GM21515 (cell line): ENCODE data around the gene DGCR2.
"Not testable (repeated sequence)": the region's sequence is repeated elsewhere in the genome, so short reads cannot be mapped to it uniquely, and the experiment has no call there.

Source experiments
- ATAC-seq: cut with Tn5 transposase; IDR thresholded peaks from one replicate; pipeline ENCODE4 v1.9.1; 2021; ENCODE audit not compliant: unreplicated experiment

DGCR2 gene

GRCh38 chr22:19084586-19084985 is 37.6 kb downstream of the DGCR2 start:
- ATAC-seq = not testable (repeated sequence)

DNA sequence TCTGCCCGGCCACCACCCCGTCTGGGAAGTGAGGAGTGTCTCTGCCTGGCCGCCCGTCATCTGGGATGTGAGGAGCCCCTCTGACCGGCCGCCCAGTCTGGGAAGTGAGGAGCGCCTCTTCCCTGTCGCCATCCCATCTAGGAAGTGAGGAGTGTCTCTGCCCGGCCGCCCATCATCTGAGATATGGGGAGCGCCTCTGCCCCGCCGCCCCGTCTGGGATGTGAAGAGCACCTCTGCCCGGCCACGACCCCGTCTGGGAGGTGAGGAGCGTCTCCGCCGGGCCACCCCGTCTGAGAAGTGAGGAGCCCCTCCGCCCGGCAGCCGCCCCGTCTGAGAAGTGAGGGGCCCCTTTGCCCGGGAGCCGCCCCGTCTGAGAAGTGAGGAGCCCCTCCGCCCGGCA is 38.1 kb downstream of the DGCR2 start:
- not testable (repeated sequence) for ATAC-seq

DNA sequence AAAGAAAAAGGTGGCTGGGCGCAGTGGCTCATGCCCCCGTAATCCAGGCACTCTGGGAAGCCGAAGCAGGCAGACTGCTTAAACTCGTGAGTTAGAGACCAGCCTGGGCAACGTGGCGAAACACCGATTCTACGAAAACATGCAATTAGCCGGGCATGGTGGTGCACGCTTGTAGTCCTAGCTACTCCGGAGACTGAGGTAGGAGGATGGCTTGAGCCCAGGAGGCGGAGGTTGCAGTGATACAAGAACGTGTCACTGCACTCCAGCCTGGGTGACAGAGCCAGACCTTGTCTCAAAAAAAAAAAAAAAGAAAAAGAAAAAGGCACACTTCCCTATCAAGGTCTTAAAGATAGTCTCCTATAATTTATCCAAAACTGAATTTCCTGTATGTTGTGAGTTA is 39.4 kb downstream of the DGCR2 start:
- no peak for ATAC-seq

GRCh38 chr22:19082101-19082500 is 40.1 kb downstream of the DGCR2 start:
- ATAC-seq = no peak

DNA sequence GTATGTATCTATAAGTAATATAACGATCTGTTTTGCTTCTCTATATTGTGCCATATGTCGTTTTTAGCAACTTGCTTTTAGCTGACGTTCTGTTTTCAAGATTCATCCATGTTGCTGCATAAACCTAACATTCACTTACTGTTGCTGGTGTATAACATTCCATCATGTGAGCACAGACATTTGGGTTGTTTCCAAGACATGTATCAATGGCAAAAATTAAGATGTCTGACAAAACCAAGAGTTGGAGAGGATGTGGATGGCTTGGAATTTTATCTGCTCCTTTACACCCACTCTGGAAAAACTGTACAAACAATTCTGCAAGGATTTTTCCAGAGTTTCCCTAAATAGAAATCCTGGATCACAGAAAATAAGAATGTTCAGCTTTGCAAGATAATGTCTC is 40.9 kb downstream of the DGCR2 start:
- ATAC-seq = no peak

GRCh38 chr22:19080853-19081252 is 41.4 kb downstream of the DGCR2 start:
- ATAC-seq = no peak

DNA sequence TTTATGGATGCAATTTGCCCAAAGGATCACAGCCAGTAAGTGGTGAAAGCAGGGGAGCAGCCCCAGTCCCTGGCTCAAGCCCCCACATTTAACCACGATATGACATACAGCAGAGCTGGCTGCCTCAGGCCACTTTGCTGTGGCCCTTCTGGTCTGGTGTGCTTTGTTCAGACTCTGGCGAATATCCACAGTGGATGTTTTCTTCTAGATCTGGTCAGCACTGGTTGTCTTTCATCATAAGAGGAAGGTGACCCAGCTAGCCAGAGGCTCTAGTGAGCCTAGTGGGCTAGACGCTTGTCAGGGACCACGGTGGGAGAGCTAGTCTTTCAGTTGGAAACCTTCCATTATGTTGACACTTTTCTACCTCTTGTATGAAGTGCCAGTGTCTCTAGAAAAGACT is 42.5 kb downstream of the DGCR2 start:
- no peak for ATAC-seq

GRCh38 chr22:19075404-19075803 is 46.8 kb downstream of the DGCR2 start:
- no peak for ATAC-seq

- ATAC-seq = not testable (repeated sequence)
These were observed 49.4 kb downstream of the DGCR2 start for GRCh38 chr22:19072853-19073252.

DNA sequence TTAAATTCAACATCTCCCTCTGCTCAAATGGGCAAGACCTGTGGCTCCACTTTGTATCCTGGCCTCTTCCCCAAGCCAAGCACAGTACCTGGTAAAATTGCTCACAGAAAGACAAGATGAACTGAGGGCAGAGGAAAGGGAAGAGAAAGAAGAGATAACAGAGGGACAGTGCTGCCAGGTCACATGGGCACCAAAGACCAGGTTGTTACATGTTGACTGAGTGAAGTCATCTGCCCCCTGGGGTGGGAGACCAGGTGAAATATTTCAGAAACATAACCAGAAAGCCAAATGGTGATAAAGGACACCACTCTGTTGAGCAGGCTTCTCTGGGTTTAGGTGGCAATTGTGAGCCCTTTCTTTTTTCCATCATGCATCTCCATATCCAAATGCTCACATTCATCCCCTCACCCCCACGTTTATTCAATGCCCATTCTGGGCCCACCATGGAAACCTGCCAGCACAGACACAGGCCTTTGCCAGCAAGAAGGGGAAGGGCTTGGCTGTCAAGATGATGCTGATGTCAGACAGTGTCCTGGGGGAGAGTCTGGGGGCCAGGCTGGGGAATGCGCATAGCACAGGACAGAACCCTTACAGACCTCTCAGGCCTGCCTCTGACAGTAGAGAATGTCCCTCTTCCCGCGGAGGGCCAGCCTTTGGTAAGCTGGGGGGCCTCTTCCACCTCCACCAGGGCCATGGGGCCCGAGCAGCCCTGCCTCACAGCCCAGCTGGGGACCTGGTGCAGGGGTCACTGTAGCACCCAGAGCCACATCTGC is 51.6 kb downstream of the DGCR2 start:
- no peak for ATAC-seq

GRCh38 chr22:19069451-19069850 is 52.8 kb downstream of the DGCR2 start:
- ATAC-seq = no peak

DNA sequence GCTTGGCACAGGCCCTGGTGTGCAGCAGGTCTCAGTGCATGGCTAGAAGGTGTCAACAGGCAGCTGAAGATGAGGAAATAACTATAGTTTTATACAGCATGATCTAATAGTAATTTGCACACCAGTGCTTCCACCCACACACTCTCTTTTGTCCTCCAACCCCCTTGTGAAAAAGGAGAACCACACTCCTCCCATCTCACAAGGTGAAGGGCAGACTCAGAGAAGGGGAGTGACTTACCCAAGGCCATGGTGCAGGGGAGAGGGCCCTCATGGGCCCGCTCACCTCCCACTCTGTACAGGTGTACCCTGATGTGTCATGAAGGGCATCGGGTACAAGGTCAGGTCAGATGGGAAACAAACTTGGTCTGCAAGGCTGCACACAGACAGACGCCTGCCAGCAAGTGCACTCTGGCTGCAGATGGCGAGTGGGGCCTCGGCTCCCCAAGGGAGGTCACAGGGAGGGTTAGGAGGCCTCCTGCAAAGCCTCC is 53.4 kb downstream of the DGCR2 start:
- ATAC-seq = no peak

- no peak for ATAC-seq
These were observed 54.4 kb downstream of the DGCR2 start for GRCh38 chr22:19067696-19068348.

- ATAC-seq = no peak
These were observed 55.5 kb downstream of the DGCR2 start for GRCh38 chr22:19066531-19067271.

- no peak for ATAC-seq
These were observed 56.3 kb downstream of the DGCR2 start for GRCh38 chr22:19065929-19066328.

GRCh38 chr22:19065298-19065859 is 56.8 kb downstream of the DGCR2 start:
- no peak for ATAC-seq

DNA sequence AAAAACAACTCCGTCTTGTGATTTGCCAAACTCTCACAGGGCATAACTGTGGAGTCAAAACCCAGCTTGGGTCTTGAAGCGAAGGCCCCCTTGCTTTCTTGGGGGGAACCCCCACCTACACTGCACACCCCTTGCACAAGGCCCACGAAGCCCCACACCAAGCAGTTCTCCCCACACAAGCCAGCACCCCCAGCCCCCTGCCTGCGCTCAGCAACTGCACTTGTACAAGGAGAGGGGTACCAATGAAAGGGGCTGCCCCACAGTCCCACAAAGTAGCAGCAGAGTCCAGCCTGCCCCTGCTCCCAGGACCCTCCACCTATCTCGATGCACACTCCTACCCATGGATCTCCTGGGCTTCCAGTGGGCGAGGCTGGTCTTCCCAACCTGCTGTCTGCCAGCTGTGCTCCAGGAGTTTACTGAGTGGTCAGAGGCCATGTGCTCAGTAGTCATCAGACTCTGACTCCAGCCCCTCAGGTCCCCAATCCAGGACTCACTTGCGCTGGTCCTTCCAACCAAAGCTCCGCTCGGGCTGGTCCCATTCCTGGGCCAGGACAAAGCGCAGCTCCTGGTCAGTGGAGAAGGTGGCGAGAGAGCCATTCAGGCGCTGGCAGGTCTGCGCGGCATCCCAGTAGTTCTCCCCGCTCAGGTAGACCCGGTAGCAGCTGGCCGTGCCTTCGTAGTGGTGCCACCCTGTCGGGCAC is 57.7 kb downstream of the DGCR2 start:
- ATAC-seq = no peak

GRCh38 chr22:19063581-19064353 is 58.4 kb downstream of the DGCR2 start:
- ATAC-seq = no peak

GRCh38 chr22:19062943-19063308 is 59.3 kb downstream of the DGCR2 start:
- ATAC-seq = no peak
